Adrenal gland (tissue), 5 donors: ENCODE results near the gene LAG3.

Experiments used
- CTCF ChIP-seq, 6 experiments: fragments of 450-650 bp in 4 of 6; fragments of 200-600 bp in 2 of 6; sonication (generic) in 1 of 6; IDR thresholded peaks; 1 replicate in 5 of 6; 2 replicates in 1 of 6; pipeline versions ENCODE4 v1.5.1 to v1.8.0; 2016 to 2021; ENCODE audit warnings: antibody characterized with exemption in 6 of 6, mild to moderate bottlenecking in 2 of 6, moderate library complexity in 1 of 6
- POLR2A ChIP-seq, 2 donors: fragments of 450-650 bp; IDR thresholded peaks; one replicate each; pipeline ENCODE4 v1.6.1; 2017; ENCODE audit warnings: antibody characterized with exemption in 2 of 2, mild to moderate bottlenecking in 2 of 2, moderate library complexity in 1 of 2
- donor health status: DM: no; HTN: no; CAD: no.

DNA sequence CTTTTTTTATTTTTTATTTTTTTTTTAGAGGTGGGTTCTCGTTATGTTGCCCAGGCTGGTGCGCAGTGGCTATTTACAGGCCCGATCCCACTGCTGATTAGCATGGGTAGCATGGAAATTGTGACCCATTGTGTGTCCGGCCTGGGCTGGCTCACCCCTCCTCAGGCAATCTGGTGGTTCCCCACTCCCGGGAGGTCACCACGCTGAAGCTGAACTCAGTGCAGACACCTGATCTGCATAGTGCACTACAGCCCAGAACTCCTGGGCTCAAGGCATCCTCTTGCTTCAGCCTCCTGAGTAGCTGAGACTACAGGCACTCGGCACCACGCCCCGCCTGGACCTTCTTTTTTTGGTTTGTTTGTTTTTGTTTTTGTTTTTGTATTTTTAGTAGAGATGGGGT, 11.5 kb downstream of the LAG3 start:
- TF ChIP-seq POLR2A (IDR thresholded peaks at IDR 0.05) (no peak), CTCF (IDR thresholded peaks at IDR 0.05) (no peak)
